ENCODE measurements around the gene SEZ6. TPM values are rescaled to one million over a fixed set of nuclear protein-coding genes. Genes with fewer than 3 reads are reported as not detected.

Gene SEZ6
- polyA plus RNA-seq, 3 donors, result 0.22 to 0.49 (median 0.48) TPM

Other genes starting within 250 kb of the SEZ6 start
- 10 to 100 TPM; 21.8 to 23.6 (median 22.8) TPM for gene FAM222B, start 163.2 kb downstream of the SEZ6 start, polyA plus RNA-seq (ENCODE audit: insufficient read length in 3 of 3)
- gene ERAL1, start 151.0 kb downstream of the SEZ6 start, polyA plus RNA-seq (ENCODE audit: insufficient read length in 3 of 3), result 10 to 100 TPM; 69.8 to 74.2 (median 74.1) TPM
- gene FLOT2, start 108.3 kb downstream of the SEZ6 start, polyA plus RNA-seq (ENCODE audit: insufficient read length in 3 of 3), result 100 to 1,000 TPM in 1 of 3 donors, 10 to 100 TPM in 2; 93.4 to 108 (median 95.7) TPM
- 10 to 100 TPM; 16.0 to 18.7 (median 17.5) TPM for gene DHRS13, start 103.0 kb downstream of the SEZ6 start, polyA plus RNA-seq (ENCODE audit: insufficient read length in 3 of 3)
- gene PHF12, start 54.5 kb downstream of the SEZ6 start, polyA plus RNA-seq (ENCODE audit: insufficient read length in 3 of 3), result 10 to 100 TPM; 55.0 to 61.1 (median 58.0) TPM
- 10 to 100 TPM in 2 of 3 donors, 1 to 10 TPM in 1; 8.9 to 11.9 (median 11.0) TPM for gene PIPOX, start 37.1 kb upstream of the SEZ6 start, polyA plus RNA-seq (ENCODE audit: insufficient read length in 3 of 3)
- gene MYO18A, start 174.4 kb upstream of the SEZ6 start, polyA plus RNA-seq (ENCODE audit: insufficient read length in 3 of 3), result 10 to 100 TPM; 43.0 to 44.7 (median 44.2) TPM
- not detected for gene CRYBA1, start 240.8 kb upstream of the SEZ6 start, polyA plus RNA-seq (ENCODE audit: insufficient read length in 3 of 3)